ENCODE data around the gene ACTN1.

ACTN1 gene

DNA sequence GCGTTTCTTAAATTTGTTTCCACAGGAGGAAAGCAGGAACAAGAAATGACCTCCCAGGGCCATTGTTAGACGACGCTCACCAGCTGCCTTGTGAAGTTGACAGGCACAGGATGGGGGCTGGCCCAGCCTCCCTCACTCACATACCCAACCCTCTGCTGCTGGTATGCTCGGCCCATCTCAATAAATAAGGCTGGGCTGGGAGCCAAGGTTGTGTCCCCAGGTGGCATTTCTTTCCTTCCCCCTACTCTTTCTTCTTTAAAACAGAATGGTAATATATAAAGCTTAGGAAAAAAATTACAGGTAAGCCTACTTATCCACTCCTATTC is 93.0 kb downstream of the ACTN1 start:
- no peak for TF ChIP-seq GATA2 (IDR thresholded peaks at IDR 0.05; ENCODE audit: low read depth, low read length)
- TF ChIP-seq GATA3 (IDR thresholded peaks at IDR 0.05; ENCODE audit: low read depth, low read length): no peak

DNA sequence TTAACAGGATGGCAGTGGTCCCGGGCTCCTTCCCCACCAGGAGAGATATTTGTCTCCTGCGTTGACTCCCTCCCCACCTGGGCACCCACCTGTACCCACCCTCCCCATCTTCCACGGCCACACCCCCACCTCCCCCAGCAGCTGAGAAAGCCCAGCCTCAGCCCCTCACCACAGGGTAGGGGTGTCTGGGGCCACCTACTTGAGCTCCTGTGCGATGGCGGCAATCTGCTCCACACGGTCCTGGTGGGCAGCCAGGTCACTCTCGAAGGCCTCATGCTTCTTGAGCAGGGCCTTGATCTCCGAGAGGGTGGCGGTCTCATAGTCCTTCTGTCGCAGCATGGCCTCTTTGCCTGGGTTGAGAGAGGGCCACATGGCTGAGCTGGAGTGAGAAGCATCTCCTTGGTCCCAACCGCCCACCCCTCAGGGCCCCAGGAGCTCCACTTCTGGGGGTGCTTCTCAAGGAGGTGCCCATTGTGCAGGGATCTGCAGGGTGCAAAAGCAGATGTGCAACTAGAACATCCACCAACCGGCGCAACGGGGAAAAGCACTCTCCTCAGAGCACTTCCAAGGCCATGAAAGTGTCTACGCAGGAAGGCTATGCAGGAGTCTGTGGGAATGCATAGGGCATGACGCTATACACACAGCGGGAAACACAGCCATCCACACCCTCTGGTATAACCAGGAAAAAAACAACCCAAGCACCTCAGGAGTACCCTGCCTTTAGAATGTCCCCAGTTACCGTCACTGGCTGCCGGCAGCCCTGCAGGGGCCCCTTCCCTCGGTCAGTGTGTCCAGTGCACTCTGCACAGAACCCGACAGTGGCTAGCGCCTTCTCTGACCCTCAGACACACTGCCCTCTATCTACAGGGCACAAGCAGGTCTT is 93.6 kb downstream of the ACTN1 start:
- no peak for TF ChIP-seq GATA3 (IDR thresholded peaks at IDR 0.05; ENCODE audit: low read depth, low read length)
- no peak for TF ChIP-seq GATA2 (IDR thresholded peaks at IDR 0.05; ENCODE audit: low read depth, low read length)

- TF ChIP-seq GATA2 (IDR thresholded peaks at IDR 0.05; ENCODE audit: low read depth, low read length) (no peak), GATA3 (IDR thresholded peaks at IDR 0.05; ENCODE audit: low read depth, low read length) (no peak)
Observed at GRCh38 chr14:68884031-68885030, 94.8 kb downstream of the ACTN1 start.

DNA sequence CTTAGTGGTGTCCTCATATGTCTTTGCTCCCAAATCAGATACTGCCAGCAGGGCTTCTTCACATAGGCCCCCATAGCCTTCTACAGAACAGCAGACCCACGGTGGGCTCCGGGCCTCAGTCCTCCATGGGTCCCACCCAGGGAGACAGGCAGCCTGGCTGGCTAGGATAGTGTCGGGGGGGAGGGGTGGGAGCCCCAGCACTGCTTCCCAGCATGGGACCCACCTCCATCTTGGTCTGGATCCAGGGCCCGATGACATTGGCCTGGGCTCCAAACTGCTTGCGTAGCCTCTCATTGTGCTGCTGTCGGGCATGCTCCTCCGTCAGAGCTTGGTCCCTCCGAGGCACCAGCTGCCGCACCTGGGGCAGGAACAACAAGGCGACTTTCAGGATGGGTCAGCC is 96.9 kb downstream of the ACTN1 start:
- TF ChIP-seq GATA2 (IDR thresholded peaks at IDR 0.05; ENCODE audit: low read depth, low read length) (no peak), GATA3 (IDR thresholded peaks at IDR 0.05; ENCODE audit: low read depth, low read length) (no peak)

- TF ChIP-seq GATA3 (IDR thresholded peaks at IDR 0.05; ENCODE audit: low read depth, low read length) (no peak), GATA2 (IDR thresholded peaks at IDR 0.05; ENCODE audit: low read depth, low read length) (no peak)
Observed at GRCh38 chr14:68881396-68881795, 97.7 kb downstream of the ACTN1 start.

DNA sequence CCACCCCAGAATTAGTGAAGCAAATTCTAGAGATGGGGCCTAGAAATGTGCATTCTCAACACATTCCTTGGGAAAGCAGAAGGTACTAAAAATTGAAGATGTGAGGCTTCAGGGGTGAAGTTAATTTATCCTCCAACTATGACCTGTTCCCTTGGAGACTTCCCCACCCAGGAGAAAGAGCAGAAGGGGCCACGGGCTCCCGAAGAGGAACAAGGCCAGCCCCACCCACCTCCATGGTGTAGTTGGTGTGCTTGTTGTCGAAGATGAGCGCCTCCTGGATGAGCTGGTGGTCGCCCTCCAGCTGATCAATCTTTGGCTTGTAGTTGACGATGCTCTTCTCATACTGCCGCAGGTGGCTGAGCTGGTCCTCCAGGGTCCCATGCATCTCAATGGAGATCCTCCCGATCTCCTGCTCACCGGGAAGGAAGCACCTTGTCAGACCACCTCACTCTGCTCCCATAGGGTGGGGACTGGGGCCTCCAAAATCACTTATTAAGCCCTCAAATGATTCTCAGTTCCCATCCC is 98.5 kb downstream of the ACTN1 start:
- TF ChIP-seq GATA3 (IDR thresholded peaks at IDR 0.05; ENCODE audit: low read depth, low read length): no peak
- no peak for TF ChIP-seq GATA2 (IDR thresholded peaks at IDR 0.05; ENCODE audit: low read depth, low read length)

DNA sequence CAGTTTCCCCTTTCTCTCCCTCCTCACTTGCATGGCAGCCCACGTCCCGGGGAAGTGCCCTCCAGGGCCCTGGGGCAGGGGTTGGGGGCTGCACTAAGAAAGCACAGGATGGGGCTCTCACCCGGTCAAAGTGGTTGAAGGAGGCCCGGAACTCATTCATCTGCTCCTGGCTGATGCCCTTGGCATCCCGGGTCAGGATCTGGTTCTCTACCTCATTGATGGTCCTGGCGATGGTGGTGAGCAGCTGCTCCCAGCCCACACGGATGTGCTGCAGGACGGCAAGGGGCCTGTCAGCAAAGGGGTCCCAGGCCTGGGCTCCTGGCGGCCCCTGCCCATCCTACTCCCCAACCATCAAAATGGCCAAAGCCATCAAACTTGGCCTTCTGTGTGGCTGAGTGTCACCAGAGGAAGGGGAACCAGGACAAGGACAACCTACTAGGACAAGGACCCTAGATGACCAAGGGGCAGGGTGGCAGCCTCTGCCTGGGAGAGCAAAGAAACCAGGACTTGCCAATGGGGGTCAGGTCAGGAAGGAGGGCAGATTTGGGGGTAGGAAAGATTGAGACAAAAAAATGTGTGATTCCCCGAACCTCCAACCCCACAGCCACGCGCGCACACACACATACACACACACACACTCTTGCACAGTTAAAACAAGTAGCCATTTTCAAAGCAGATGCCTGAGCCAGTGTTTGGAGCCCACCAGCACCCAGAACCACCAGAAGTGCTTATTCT is 99.1 kb downstream of the ACTN1 start:
- TF ChIP-seq GATA2 (IDR thresholded peaks at IDR 0.05; ENCODE audit: low read depth, low read length): no peak
- TF ChIP-seq GATA3 (IDR thresholded peaks at IDR 0.05; ENCODE audit: low read depth, low read length): no peak

DNA sequence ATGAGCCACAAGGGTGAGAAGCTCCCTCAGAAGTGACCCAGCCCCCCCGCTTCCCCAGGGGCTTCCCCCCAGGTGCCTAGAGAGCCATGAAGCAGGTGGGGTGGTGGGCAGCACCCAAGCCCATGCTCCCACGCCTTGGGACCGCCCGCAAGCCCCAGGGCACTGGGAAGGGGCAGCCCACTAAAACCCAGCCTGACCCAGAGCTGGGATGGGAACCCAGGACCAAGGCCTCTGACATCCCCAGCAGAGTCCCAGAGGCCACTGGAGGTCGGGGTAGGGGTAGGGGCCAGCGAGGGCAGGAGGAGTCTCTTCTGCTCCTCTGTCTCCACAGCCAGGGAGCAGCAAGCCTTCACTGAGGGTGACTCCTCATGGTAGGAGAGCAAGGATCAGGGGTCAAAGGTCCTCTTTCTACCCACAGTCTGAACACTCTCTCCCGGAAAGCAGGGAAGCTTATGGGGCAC is 99.8 kb downstream of the ACTN1 start:
- TF ChIP-seq GATA3 (IDR thresholded peaks at IDR 0.05; ENCODE audit: low read depth, low read length): no peak
- TF ChIP-seq GATA2 (IDR thresholded peaks at IDR 0.05; ENCODE audit: low read depth, low read length): no peak

DNA sequence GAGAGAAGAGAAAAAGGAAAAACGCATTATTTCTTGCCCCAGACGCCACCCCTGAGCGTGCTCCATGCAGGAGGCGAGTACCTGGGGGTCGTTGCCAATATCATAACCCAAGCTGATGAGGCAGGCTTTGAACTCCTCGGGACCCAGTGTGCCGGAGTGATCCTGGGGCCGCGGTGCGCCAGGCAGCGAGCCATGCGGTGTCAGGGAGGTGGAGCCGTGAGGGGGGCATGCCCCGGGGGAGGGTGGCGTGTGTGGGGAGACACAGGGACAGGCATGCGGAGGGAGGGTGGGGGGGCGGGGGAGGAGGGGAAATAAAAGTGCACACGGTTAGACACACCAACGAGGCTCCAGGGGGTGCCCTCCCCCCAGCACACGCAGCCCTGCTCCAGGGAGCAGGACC is 100.2 kb downstream of the ACTN1 start:
- TF ChIP-seq GATA3 (IDR thresholded peaks at IDR 0.05; ENCODE audit: low read depth, low read length) (no peak), GATA2 (IDR thresholded peaks at IDR 0.05; ENCODE audit: low read depth, low read length) (no peak)

DNA sequence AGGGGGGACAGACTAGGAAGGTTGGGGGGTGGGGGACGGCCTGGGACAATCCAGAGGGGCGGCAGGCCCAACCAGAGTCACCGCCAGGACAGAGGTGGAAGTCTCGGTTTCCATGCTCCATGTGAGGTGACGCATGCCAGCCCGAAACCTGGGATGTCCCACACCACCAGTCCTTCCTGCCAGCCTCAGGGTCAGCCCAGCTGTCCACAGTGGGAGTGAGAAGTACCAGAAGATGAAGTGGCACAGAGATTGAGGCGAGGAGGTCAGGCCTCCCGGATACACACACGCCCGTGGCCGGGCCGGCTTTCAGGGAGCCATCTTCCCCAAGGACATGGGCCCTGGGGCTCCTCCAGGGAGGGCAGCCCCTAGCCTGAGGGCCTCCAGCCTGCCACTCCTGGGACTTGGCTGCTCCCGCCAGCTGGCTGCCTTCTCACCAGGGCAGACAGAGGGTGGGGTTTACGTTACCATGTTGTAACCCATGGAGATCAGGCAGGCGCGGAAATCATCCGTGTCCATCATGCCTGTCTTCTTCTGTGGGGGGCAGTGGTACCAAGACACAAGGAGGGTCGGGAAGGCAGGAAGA is 101.0 kb downstream of the ACTN1 start:
- TF ChIP-seq GATA3 (IDR thresholded peaks at IDR 0.05; ENCODE audit: low read depth, low read length) (no peak), GATA2 (IDR thresholded peaks at IDR 0.05; ENCODE audit: low read depth, low read length) (no peak)

DNA sequence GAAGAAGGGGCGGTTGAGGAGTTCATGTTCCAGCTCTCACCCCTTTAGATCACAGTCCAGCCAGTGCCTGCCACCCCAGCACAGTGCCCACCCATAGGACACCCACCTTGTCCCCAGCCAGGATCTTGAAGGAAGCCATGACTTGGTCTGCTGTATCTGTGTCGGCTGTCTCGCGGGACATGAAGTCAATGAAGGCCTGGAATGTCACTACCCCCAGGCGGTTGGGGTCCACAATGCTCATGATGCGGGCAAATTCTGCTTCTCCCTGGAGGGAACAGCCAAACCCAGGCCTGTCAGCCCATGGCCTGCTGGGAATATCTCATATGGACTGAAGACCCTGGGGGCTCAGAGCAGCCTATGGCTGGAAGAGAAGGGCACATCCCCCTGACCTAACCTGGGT is 102.1 kb downstream of the ACTN1 start:
- TF ChIP-seq GATA2 (IDR thresholded peaks at IDR 0.05; ENCODE audit: low read depth, low read length) (no peak), GATA3 (IDR thresholded peaks at IDR 0.05; ENCODE audit: low read depth, low read length) (no peak)

DNA sequence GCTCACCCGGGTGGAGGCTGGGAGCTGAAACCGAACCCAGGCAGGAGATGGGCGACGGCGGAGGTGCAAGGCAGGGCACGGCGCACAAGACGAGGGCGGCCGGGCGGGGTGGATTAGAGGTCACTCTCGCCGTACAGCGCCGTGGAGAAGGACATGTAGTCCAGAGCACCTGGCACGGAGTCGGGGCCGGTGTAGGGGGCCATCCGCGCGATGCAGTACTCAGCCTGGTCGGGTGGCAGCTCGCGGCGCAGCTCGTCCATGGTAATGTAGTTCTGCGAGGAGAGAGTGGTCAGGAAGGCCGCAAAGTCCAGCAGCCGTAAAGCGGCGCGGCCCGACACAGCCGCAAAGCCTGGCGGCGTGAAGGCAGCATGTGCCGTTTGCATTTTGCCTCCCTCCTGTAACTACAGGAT is 104.4 kb downstream of the ACTN1 start:
- TF ChIP-seq GATA3 (IDR thresholded peaks at IDR 0.05; ENCODE audit: low read depth, low read length) (no peak), GATA2 (IDR thresholded peaks at IDR 0.05; ENCODE audit: low read depth, low read length) (no peak)

DNA sequence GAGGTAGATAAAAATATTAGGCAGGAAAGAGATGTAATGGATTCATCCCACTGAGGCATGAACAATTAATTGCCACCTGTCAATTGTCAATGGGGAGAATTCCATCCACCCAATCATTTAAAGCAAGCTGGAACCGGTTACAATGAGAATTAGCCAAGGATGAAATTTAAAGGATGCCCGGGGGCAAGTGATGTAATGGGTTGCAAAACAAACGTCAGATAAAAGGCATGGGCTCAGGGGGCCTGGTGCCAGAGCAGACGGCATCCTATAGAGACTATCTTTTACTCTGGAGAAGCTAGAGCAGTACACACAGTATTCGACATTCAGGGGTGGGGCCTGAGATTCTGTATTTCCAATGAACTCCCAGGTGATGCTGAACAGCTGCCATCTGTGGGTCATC is 105.7 kb downstream of the ACTN1 start:
- TF ChIP-seq GATA2 (IDR thresholded peaks at IDR 0.05; ENCODE audit: low read depth, low read length) (no peak), GATA3 (IDR thresholded peaks at IDR 0.05; ENCODE audit: low read depth, low read length) (no peak)

All from SH-SY5Y (cell line).